ENCODE measurements around the gene AVP.
"Not testable (repeated sequence)": the region's sequence is repeated elsewhere in the genome, so short reads cannot be mapped to it uniquely, and the experiment has no call there.

AVP gene

GRCh38 chr20:3126527-3126859, 42.0 kb upstream of the AVP start:
- Histone ChIP-seq H3K9me2 (replicated peaks; ENCODE audit: insufficient read depth, low read length) (no peaks in the 10 kb centered on the region), H3K4me2 (ENCODE audit: low read depth, low read length, poor library complexity, severe bottlenecking) (no peak overlapping the region), H3F3A (ENCODE audit: insufficient read depth) (no peaks in the 10 kb centered on the region), H3K36me3 (ENCODE audit: low read length) (peaks cover 3% of the 10 kb centered on the region; the same call in 1 of the 2 replicates), H3K79me2 (ENCODE audit: insufficient read depth, low read length) (no peaks in the 10 kb centered on the region), H3K27ac (ENCODE audit: low read depth, low read length) (no peak overlapping the region), H4K20me1 (ENCODE audit: low read depth, low read length) (no peaks in the 10 kb centered on the region), H3K27me3 (ENCODE audit: low read length) (no peaks in the 10 kb centered on the region), H3K4me3 (ENCODE audit: insufficient read depth, low read length, poor library complexity, severe bottlenecking) (no peak overlapping the region), H3K9ac (ENCODE audit: low read length) (no peak overlapping the region), H2AFZ (ENCODE audit: low read depth, low read length, severe bottlenecking) (no peak overlapping the region), H3K9me3 (ENCODE audit: insufficient read depth, low read length) (no peaks in the 10 kb centered on the region; the same call in 1 of the 2 replicates)
- TF ChIP-seq EZH2phosphoT487 (conservative IDR thresholded peaks at IDR 0.05; ENCODE audit: low read length) (no peak), CTCF (IDR thresholded peaks at IDR 0.05; ENCODE audit: insufficient read depth, low read length, poor library complexity, severe bottlenecking) (no peak)

GRCh38 chr20:3125776-3126526, 41.4 kb upstream of the AVP start:
- not testable (repeated sequence) for H3F3A ChIP-seq (ENCODE audit: insufficient read depth); H3K9me2 ChIP-seq (replicated peaks; ENCODE audit: insufficient read depth, low read length); H3K27ac ChIP-seq (ENCODE audit: low read depth, low read length); H3K79me2 ChIP-seq (ENCODE audit: insufficient read depth, low read length); H3K9me3 ChIP-seq (ENCODE audit: insufficient read depth, low read length); H3K27me3 ChIP-seq (ENCODE audit: low read length); H3K4me2 ChIP-seq (ENCODE audit: low read depth, low read length, poor library complexity, severe bottlenecking); H2AFZ ChIP-seq (ENCODE audit: low read depth, low read length, severe bottlenecking); H3K36me3 ChIP-seq (ENCODE audit: low read length); H3K4me3 ChIP-seq (ENCODE audit: insufficient read depth, low read length, poor library complexity, severe bottlenecking); H3K9ac ChIP-seq (ENCODE audit: low read length); H4K20me1 ChIP-seq (ENCODE audit: low read depth, low read length)

GRCh38 chr20:3124773-3125560, 40.4 kb upstream of the AVP start:
- not testable (repeated sequence) for H3K9me3 ChIP-seq (ENCODE audit: insufficient read depth, low read length); H3K36me3 ChIP-seq (ENCODE audit: low read length); H4K20me1 ChIP-seq (ENCODE audit: low read depth, low read length); H2AFZ ChIP-seq (ENCODE audit: low read depth, low read length, severe bottlenecking); H3K4me2 ChIP-seq (ENCODE audit: low read depth, low read length, poor library complexity, severe bottlenecking); H3K27me3 ChIP-seq (ENCODE audit: low read length); H3K9me2 ChIP-seq (replicated peaks; ENCODE audit: insufficient read depth, low read length); H3K4me3 ChIP-seq (ENCODE audit: insufficient read depth, low read length, poor library complexity, severe bottlenecking); H3F3A ChIP-seq (ENCODE audit: insufficient read depth); H3K27ac ChIP-seq (ENCODE audit: low read depth, low read length); H3K79me2 ChIP-seq (ENCODE audit: insufficient read depth, low read length); H3K9ac ChIP-seq (ENCODE audit: low read length)

- H3K4me2 ChIP-seq (ENCODE audit: low read depth, low read length, poor library complexity, severe bottlenecking); H3K9me2 ChIP-seq (replicated peaks; ENCODE audit: insufficient read depth, low read length); H3K4me3 ChIP-seq (ENCODE audit: insufficient read depth, low read length, poor library complexity, severe bottlenecking); H3K27ac ChIP-seq (ENCODE audit: low read depth, low read length); H3K9ac ChIP-seq (ENCODE audit: low read length); H3K27me3 ChIP-seq (ENCODE audit: low read length); H2AFZ ChIP-seq (ENCODE audit: low read depth, low read length, severe bottlenecking); H3F3A ChIP-seq (ENCODE audit: insufficient read depth); H4K20me1 ChIP-seq (ENCODE audit: low read depth, low read length); H3K79me2 ChIP-seq (ENCODE audit: insufficient read depth, low read length); H3K36me3 ChIP-seq (ENCODE audit: low read length); H3K9me3 ChIP-seq (ENCODE audit: insufficient read depth, low read length): not testable (repeated sequence)
Measured at GRCh38 chr20:3124163-3124562, 39.6 kb upstream of the AVP start.

Measured in SU-DHL-6 (cell line).